Karpas-422 (cell line): Measurements from ENCODE around the gene PHLPP1. TPM values are rescaled to one million over a fixed set of nuclear protein-coding genes. Genes with fewer than 3 reads are reported as not detected.

Experiments
- DNase-seq: peaks from one replicate; pipeline ENCODE4 v3.0.0-alpha.2; 2015
- H2AFZ ChIP-seq: fragments of 200-600 bp; sonication (generic); 2 replicates; pipeline ENCODE4 v1.6.1; 2014; ENCODE audit warnings: antibody characterized with exemption, low read length, mixed read lengths
- H3K27ac ChIP-seq: fragments of 200-600 bp; sonication (generic); 2 replicates; pipeline ENCODE4 v1.5.1; 2014; ENCODE audit warnings: mild to moderate bottlenecking, low read length, moderate library complexity
- H3K27me3 ChIP-seq: fragments of 200-600 bp; sonication (generic); 2 replicates; pipeline ENCODE4 v1.6.1; 2014; ENCODE audit warnings: low read length, mixed read lengths
- H3K36me3 ChIP-seq: fragments of 200-600 bp; sonication (generic); 2 replicates; pipeline ENCODE4 v1.6.1; 2014; ENCODE audit warnings: low read length, mixed read lengths; ENCODE audit not compliant: insufficient read depth
- H3K4me1 ChIP-seq: fragments of 200-600 bp; sonication (generic); 2 replicates; pipeline ENCODE4 v1.6.1; 2014; ENCODE audit warnings: mild to moderate bottlenecking, low read length, mixed read lengths
- H3K4me2 ChIP-seq: fragments of 200-600 bp; sonication (generic); 2 replicates; pipeline ENCODE4 v1.6.1; 2014; ENCODE audit warnings: low read length, low read depth, mild to moderate bottlenecking; ENCODE audit not compliant: poor library complexity, severe bottlenecking
- H3K4me3 ChIP-seq: fragments of 200-600 bp; sonication (generic); 2 replicates; pipeline ENCODE4 v1.5.1; 2014; ENCODE audit warnings: mild to moderate bottlenecking, antibody characterized with exemption, low read length, mixed read lengths
- H3K79me2 ChIP-seq: fragments of 200-600 bp; sonication (generic); 2 replicates; pipeline ENCODE4 v1.6.1; 2014; ENCODE audit warnings: mild to moderate bottlenecking, low read length, mixed read lengths
- H3K9ac ChIP-seq: fragments of 200-600 bp; sonication (generic); 2 replicates; pipeline ENCODE4 v1.6.0; 2014; ENCODE audit warnings: low read length
- H3K9me2 ChIP-seq: fragments of 200-600 bp; sonication (generic), shearing (Covaris generic); replicated peaks from 2 replicates; pipeline ENCODE4 v1.6.0; 2014; ENCODE audit warnings: mild to moderate bottlenecking, low read length, moderate library complexity; ENCODE audit not compliant: insufficient read depth
- H3K9me3 ChIP-seq: fragments of 300-700, 200-600 bp; sonication (generic); 2 replicates; pipeline ENCODE4 v1.6.1; 2014; ENCODE audit warnings: low read length, mixed read lengths
- H4K20me1 ChIP-seq: fragments of 200-600 bp; sonication (generic); 2 replicates; pipeline ENCODE4 v1.6.1; 2014; ENCODE audit warnings: mild to moderate bottlenecking, antibody characterized with exemption, low read length, low read depth; ENCODE audit not compliant: insufficient read depth
- total RNA-seq: library from RNA; depleted of rRNA; stranded (reverse); fragments of >200 nt; shearing (Covaris generic); gene quantifications from 2 replicates; pipeline ENCODE4 v1.2.3, GENCODE V29; 2014; ENCODE audit warnings: low replicate concordance

Gene PHLPP1
- total RNA-seq, 1 experiment from 2014 or later, result 6.3 TPM

DNA sequence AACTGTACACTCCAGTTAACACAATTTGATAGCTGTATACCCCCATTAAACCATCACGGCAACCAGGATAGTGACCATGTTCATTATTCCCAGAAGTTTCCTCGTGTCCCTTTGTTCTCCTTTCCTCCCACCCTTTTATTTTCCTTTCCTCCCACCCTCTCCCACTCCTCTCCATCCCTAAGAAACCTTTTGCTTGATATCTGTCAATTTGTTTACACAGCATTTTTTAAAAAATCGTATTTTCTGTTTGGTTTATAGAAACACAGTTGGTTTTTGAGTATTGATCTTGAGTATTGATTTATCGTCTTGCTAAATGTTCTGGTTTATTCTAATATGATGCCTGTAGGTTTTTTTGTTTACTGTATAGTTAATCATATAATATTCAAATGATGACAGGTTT is 119.4 kb downstream of the PHLPP1 start:
- no peaks in the 10 kb centered on the region for H4K20me1 ChIP-seq
- H2AFZ ChIP-seq, result no peak overlapping the region
- no peak overlapping the region for H3K4me3 ChIP-seq
- no peaks in the 10 kb centered on the region for H3K9me3 ChIP-seq
- no peak for DNase-seq
- no peaks in the 10 kb centered on the region for H3K27me3 ChIP-seq
- H3K4me1 ChIP-seq, result peaks cover 22% of the 10 kb centered on the region
- no peak overlapping the region for H3K4me2 ChIP-seq
- H3K9me2 ChIP-seq, result no peaks in the 10 kb centered on the region
- H3K27ac ChIP-seq, result no peak overlapping the region
- H3K36me3 ChIP-seq, result no peaks in the 10 kb centered on the region
- H3K9ac ChIP-seq, result no peak overlapping the region
- H3K79me2 ChIP-seq, result no peaks in the 10 kb centered on the region

DNA sequence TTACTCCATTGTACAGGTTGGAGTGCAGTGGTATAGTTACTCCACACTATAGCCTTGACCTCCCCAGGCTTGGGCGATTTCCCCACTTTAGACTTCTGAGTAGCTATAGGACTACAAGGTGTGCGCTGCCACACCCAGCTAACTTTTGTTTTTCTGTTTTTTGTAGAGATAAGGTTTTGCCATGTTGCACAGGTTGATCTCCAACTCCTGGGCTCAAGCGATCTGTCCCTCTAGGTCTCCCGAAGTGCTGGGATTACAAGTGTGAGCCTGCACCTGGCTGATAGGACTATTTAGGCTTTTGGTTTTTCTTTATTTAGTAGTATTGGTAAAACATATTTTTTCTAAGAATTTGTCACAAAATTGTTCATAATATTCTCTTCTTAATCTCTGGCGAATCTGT is 121.7 kb downstream of the PHLPP1 start:
- H3K9ac ChIP-seq, result no peak overlapping the region
- no peaks in the 10 kb centered on the region for H3K9me2 ChIP-seq
- H2AFZ ChIP-seq, result no peak overlapping the region
- H3K4me2 ChIP-seq, result no peak overlapping the region
- no peaks in the 10 kb centered on the region for H3K9me3 ChIP-seq
- no peaks in the 10 kb centered on the region for H3K79me2 ChIP-seq
- H3K27ac ChIP-seq, result no peak overlapping the region
- H3K36me3 ChIP-seq, result no peaks in the 10 kb centered on the region
- peaks cover 26% of the 10 kb centered on the region for H3K4me1 ChIP-seq
- H3K4me3 ChIP-seq, result no peak overlapping the region
- H3K27me3 ChIP-seq, result no peaks in the 10 kb centered on the region
- H4K20me1 ChIP-seq, result no peaks in the 10 kb centered on the region
- DNase-seq, result no peak

DNA sequence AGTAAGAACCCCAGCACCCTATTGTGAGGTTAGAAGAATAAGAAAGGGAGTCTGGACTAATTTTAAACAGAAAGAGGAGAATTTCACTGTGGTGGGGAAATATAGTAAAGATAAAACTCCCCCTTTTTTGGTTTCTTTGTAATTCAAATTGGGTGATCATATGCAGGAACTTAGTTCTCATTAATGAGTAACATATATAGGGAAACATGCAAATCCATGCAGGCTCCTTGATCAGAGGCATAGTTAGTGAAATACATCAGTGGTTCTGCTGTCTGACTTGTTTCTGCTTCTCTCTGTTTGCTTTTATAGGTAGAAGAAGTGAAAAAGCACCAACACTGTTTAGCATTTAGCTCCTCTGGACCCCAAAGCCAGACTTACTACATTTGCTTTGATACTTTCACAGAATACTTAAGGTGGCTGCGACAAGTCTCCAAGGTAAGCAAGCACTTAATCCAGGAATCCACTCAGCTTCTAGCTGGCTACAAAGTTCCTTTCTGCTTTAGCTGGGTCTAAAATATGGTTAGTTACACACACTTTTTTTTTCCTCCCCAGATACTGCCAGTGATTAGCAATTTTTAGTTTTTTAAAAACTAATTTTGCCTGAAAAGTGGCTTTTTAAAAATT is 123.2 kb downstream of the PHLPP1 start:
- Histone ChIP-seq H3K27ac (peak overlapping the region; percentile 51), H2AFZ (peak overlapping the region; percentile 42; the same call in 1 of the 2 replicates), H3K36me3 (no peaks in the 10 kb centered on the region), H3K9me3 (no peaks in the 10 kb centered on the region), H3K9ac (peak overlapping the region; percentile 25; the same call in 1 of the 2 replicates), H3K27me3 (no peaks in the 10 kb centered on the region), H3K4me1 (peaks cover 20% of the 10 kb centered on the region), H4K20me1 (no peaks in the 10 kb centered on the region), H3K9me2 (no peaks in the 10 kb centered on the region), H3K4me3 (peak overlapping the region; percentile 28; the same call in 1 of the 2 replicates), H3K4me2 (peak overlapping the region; percentile 51), H3K79me2 (no peaks in the 10 kb centered on the region)
- peak; percentile 42 for DNase-seq

GRCh38 chr18:62839874-62840713 is 124.8 kb downstream of the PHLPP1 start:
- Histone ChIP-seq H3K36me3 (no peaks in the 10 kb centered on the region), H3K9me2 (no peaks in the 10 kb centered on the region), H3K4me1 (peaks cover 20% of the 10 kb centered on the region), H3K79me2 (no peaks in the 10 kb centered on the region), H4K20me1 (no peaks in the 10 kb centered on the region), H3K4me2 (no peak overlapping the region), H3K9ac (no peak overlapping the region), H3K9me3 (no peaks in the 10 kb centered on the region), H3K27ac (no peak overlapping the region), H3K27me3 (no peaks in the 10 kb centered on the region), H2AFZ (no peak overlapping the region), H3K4me3 (no peak overlapping the region)
- DNase-seq, result no peak

- Histone ChIP-seq H3K9ac (no peak overlapping the region), H3K36me3 (no peaks in the 10 kb centered on the region), H3K79me2 (no peaks in the 10 kb centered on the region), H3K4me1 (peaks cover 20% of the 10 kb centered on the region), H3K27me3 (no peaks in the 10 kb centered on the region), H3K4me2 (no peak overlapping the region), H2AFZ (no peak overlapping the region), H4K20me1 (no peaks in the 10 kb centered on the region), H3K4me3 (no peak overlapping the region), H3K27ac (no peak overlapping the region), H3K9me3 (no peaks in the 10 kb centered on the region), H3K9me2 (no peaks in the 10 kb centered on the region)
- DNase-seq, result no peak
These were observed 126.1 kb downstream of the PHLPP1 start for GRCh38 chr18:62841405-62841804.

GRCh38 chr18:62842898-62843297 is 127.6 kb downstream of the PHLPP1 start:
- Histone ChIP-seq H3K4me2 (no peak overlapping the region), H4K20me1 (no peaks in the 10 kb centered on the region), H3K27me3 (no peaks in the 10 kb centered on the region), H3K9me2 (no peaks in the 10 kb centered on the region), H3K79me2 (no peaks in the 10 kb centered on the region), H3K27ac (no peak overlapping the region), H3K4me3 (no peak overlapping the region), H3K9ac (no peak overlapping the region), H3K9me3 (no peaks in the 10 kb centered on the region), H3K4me1 (peaks cover 20% of the 10 kb centered on the region), H2AFZ (no peak overlapping the region), H3K36me3 (no peaks in the 10 kb centered on the region)
- no peak for DNase-seq

- H3K27ac ChIP-seq, result no peak overlapping the region
These were observed 129.7 kb downstream of the PHLPP1 start for GRCh38 chr18:62844850-62845643.

DNA sequence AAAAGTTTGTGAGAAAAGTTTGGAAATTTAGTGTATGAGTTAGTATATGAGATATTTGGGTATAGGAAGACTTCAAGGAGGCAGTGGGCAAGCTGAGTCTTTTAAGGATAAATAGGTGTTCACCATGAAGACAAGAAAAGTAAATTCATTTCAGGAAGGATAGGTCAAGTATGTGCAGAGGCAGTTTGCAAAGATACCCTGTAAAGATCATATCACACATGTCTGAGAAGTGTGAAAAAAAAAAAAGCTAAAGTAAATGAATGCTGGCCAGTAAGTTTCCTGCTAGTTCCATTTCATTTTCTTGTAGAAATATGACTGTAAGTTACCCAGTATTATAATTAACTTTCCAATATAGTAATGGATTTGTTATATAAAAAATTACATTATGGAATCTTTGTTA is 131.0 kb downstream of the PHLPP1 start:
- Histone ChIP-seq H3K9me3 (no peaks in the 10 kb centered on the region), H3K79me2 (no peaks in the 10 kb centered on the region), H3K4me2 (no peak overlapping the region), H3K4me3 (no peak overlapping the region), H3K9ac (no peak overlapping the region), H3K4me1 (no peaks in the 10 kb centered on the region), H3K27ac (no peak overlapping the region), H3K27me3 (no peaks in the 10 kb centered on the region), H4K20me1 (no peaks in the 10 kb centered on the region), H3K9me2 (no peaks in the 10 kb centered on the region), H3K36me3 (no peaks in the 10 kb centered on the region), H2AFZ (no peak overlapping the region)
- DNase-seq, result no peak

More at GRCh38 chr18:62844850-62845643, 129.7 kb downstream of the PHLPP1 start:
- DNase-seq, result no peak
- Histone ChIP-seq H3K4me3 (no peak overlapping the region), H3K79me2 (no peaks in the 10 kb centered on the region), H3K9me2 (no peaks in the 10 kb centered on the region), H4K20me1 (no peaks in the 10 kb centered on the region), H3K36me3 (no peaks in the 10 kb centered on the region), H3K4me1 (peaks cover 1% of the 10 kb centered on the region), H2AFZ (no peak overlapping the region), H3K9ac (no peak overlapping the region), H3K4me2 (no peak overlapping the region), H3K27me3 (no peaks in the 10 kb centered on the region), H3K9me3 (no peaks in the 10 kb centered on the region)
